ENCODE results near the gene RHCG. TPM values are rescaled to one million over a fixed set of nuclear protein-coding genes. Genes with fewer than 3 reads are reported as not detected.

The RHCG gene
- total RNA-seq, 2 donors from 2014 or later: 0.15 to 1.8 TPM

- intact Hi-C loops (cut with DNase I): no loop called here
- ATAC-seq (no peak), DNase-seq (no peak)
These were observed 44.5 kb downstream of the RHCG start for GRCh38 chr15:89451846-89452245.

- ATAC-seq (no peak), DNase-seq (no peak)
- intact Hi-C loops (cut with DNase I): no loop called here
These were observed 46.0 kb downstream of the RHCG start for GRCh38 chr15:89450076-89451006.

GRCh38 chr15:89448825-89449224 is 47.6 kb downstream of the RHCG start:
- ATAC-seq (peak; percentile 17 to 34), DNase-seq (no peak)
- intact Hi-C loops (cut with DNase I): no loop called here

- ATAC-seq: no peak
- intact Hi-C loops (cut with DNase I): no loop called here
- DNase-seq: no peak
These were observed 48.7 kb downstream of the RHCG start for GRCh38 chr15:89447676-89448075.

GRCh38 chr15:89446255-89446891 is 50.0 kb downstream of the RHCG start:
- ATAC-seq: no peak
- DNase-seq: no peak
- intact Hi-C loops (cut with DNase I): no loop called here

- DNase-seq (no peak), ATAC-seq (no peak)
- intact Hi-C loops (cut with DNase I): no loop called here
These were observed 50.9 kb downstream of the RHCG start for GRCh38 chr15:89445518-89445917.

GRCh38 chr15:89444241-89445225 is 51.9 kb downstream of the RHCG start:
- no peak for ATAC-seq
- no peak for DNase-seq
- intact Hi-C loops (cut with DNase I): no loop called here

- DNase-seq (no peak), ATAC-seq (no peak)
- intact Hi-C loops (cut with DNase I): no loop called here
These were observed 52.8 kb downstream of the RHCG start for GRCh38 chr15:89443581-89443980.

- no peak for DNase-seq
- ATAC-seq: no peak
- intact Hi-C loops (cut with DNase I): no loop called here
These were observed 53.6 kb downstream of the RHCG start for GRCh38 chr15:89442671-89443307.

GRCh38 chr15:89442155-89442554 is 54.2 kb downstream of the RHCG start:
- intact Hi-C loops (cut with DNase I): no loop called here
- ATAC-seq: no peak
- no peak for DNase-seq

- DNase-seq: no peak
- intact Hi-C loops (cut with DNase I): no loop called here
- ATAC-seq: no peak
These were observed 55.0 kb downstream of the RHCG start for GRCh38 chr15:89441295-89441812.

- intact Hi-C loops (cut with DNase I): no loop called here
- ATAC-seq: no peak
- DNase-seq: no peak
These were observed 56.6 kb downstream of the RHCG start for GRCh38 chr15:89439764-89440163.

- DNase-seq: no peak
- no peak for ATAC-seq
- intact Hi-C loops (cut with DNase I): no loop called here
These were observed 59.6 kb downstream of the RHCG start for GRCh38 chr15:89436560-89437311.

- intact Hi-C loops (cut with DNase I): no loop called here
- ATAC-seq (no peak), DNase-seq (no peak)
These were observed 61.0 kb downstream of the RHCG start for GRCh38 chr15:89435362-89435761.

GRCh38 chr15:89433686-89434085 is 62.7 kb downstream of the RHCG start:
- intact Hi-C loops (cut with DNase I): no loop called here
- ATAC-seq (no peak), DNase-seq (no peak)

- DNase-seq (peak; percentile 85), ATAC-seq (peak; percentile 94 to 96)
- intact Hi-C loops (cut with DNase I): loop anchor here (1.0 to 2.0 kb wide), 2 partner anchors 72 kb away; no protein-coding TSS in a partner anchor
These were observed 65.6 kb downstream of the RHCG start for GRCh38 chr15:89430530-89431341.

GRCh38 chr15:89429986-89430385 is 66.4 kb downstream of the RHCG start:
- intact Hi-C loops (cut with DNase I): loop anchor here (1.0 to 2.0 kb wide), 2 partner anchors 71 to 72 kb away; no protein-coding TSS in a partner anchor
- DNase-seq: no peak

More at GRCh38 chr15:89429986-89430385, 66.4 kb downstream of the RHCG start:
- no peak for ATAC-seq

Data from left cardiac atrium (tissue), 4 donors.